Spleen (tissue), 7 donors: Measurements from ENCODE around the gene ZNF385D.

Experiments
- POLR2A ChIP-seq, 3 donors: fragments of 450-650 bp; IDR thresholded peaks; one replicate each; pipeline ENCODE4 v1.5.1; 2017; ENCODE audit warnings: antibody characterized with exemption in 3 of 3, mild to moderate bottlenecking in 1 of 3
- TF ChIP-seq, protein P1 (sequence below), 11 experiments: fragments of 200-600 bp in 7 of 11; fragments of 450-650 bp in 4 of 11; sonication (generic) in 4 of 11; IDR thresholded peaks in 8 of 11; conservative IDR thresholded peaks in 3 of 11; 1 replicate in 7 of 11; 2 replicates in 4 of 11; pipeline versions ENCODE4 v1.4.0 to v1.8.0; 2016 to 2021; ENCODE audit warnings: antibody characterized with exemption in 11 of 11, inconsistent platforms in 4 of 11, mild to moderate bottlenecking in 1 of 11
- donor health status: DM: no; HTN: no; CAD: no; lungs with moderate emphysema.
- donor health status: DM: no; HTN: no; CAD: no.
- donor health status: DM: no; HTN: no; CAD: no.

DNA sequence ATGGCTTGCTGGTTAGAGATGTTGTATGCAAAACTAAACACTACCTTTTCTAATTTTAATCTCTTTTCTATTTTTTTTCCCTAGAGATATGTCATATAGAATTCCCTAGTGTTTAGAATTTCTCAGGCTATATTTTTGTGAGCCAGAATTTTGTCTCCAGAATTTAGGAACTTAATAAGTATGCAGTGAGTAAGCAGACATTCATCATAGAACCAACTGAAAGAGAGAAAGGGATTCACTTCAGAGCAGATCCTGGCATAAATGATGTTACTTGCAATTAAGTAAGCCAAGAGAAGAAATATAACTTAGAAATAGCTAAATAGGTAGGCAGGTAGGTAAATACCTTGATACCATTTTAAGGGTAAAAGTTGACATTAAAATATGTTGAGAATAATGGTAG, 288.9 kb downstream of the ZNF385D start:
- TF ChIP-seq, protein P1, sequence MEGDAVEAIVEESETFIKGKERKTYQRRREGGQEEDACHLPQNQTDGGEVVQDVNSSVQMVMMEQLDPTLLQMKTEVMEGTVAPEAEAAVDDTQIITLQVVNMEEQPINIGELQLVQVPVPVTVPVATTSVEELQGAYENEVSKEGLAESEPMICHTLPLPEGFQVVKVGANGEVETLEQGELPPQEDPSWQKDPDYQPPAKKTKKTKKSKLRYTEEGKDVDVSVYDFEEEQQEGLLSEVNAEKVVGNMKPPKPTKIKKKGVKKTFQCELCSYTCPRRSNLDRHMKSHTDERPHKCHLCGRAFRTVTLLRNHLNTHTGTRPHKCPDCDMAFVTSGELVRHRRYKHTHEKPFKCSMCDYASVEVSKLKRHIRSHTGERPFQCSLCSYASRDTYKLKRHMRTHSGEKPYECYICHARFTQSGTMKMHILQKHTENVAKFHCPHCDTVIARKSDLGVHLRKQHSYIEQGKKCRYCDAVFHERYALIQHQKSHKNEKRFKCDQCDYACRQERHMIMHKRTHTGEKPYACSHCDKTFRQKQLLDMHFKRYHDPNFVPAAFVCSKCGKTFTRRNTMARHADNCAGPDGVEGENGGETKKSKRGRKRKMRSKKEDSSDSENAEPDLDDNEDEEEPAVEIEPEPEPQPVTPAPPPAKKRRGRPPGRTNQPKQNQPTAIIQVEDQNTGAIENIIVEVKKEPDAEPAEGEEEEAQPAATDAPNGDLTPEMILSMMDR (IDR thresholded peaks at IDR 0.05 in 8 of 11, conservative IDR thresholded peaks at IDR 0.05 in 3 of 11), result no peak
- TF ChIP-seq POLR2A (IDR thresholded peaks at IDR 0.05), result no peak
